ENCODE data around the gene ARHGEF4. TPM values are rescaled to one million over a fixed set of nuclear protein-coding genes. Genes with fewer than 3 reads are reported as not detected.

The ARHGEF4 gene
- total RNA-seq, 1 experiment from 2014 or later, result 26.6 TPM

- Histone ChIP-seq H3K36me3 (ENCODE audit: control insufficient read depth in 1 of 2, insufficient read depth in 2 of 2, low read length in 2 of 2) (no peaks in the 10 kb centered on the region), H3K27ac (ENCODE audit: low read depth, low read length) (no peak overlapping the region), H3K4me1 (ENCODE audit: control insufficient read depth in 1 of 2, insufficient read depth in 2 of 2, low read length in 2 of 2) (peaks cover 0 to 23% of the 10 kb centered on the region in 2 experiments; a peak in 2 of 4 replicates), H3K27me3 (ENCODE audit: insufficient read depth, low read length) (no peaks in the 10 kb centered on the region), H3K9ac (ENCODE audit: low read length) (no peak overlapping the region), H2AFZ (ENCODE audit: low read depth, low read length, poor library complexity, severe bottlenecking) (no peak overlapping the region), H3K9me2 (ENCODE audit: insufficient read depth) (no peaks in the 10 kb centered on the region), H3K79me2 (ENCODE audit: insufficient read depth, low read length) (no peaks in the 10 kb centered on the region), H4K20me1 (ENCODE audit: insufficient read depth) (no peaks in the 10 kb centered on the region), H3K4me2 (ENCODE audit: low read length) (no peak overlapping the region), H3K9me3 (ENCODE audit: control insufficient read depth in 1 of 2, insufficient read depth in 1 of 2, low read depth in 1 of 2, low read length in 2 of 2) (no peaks in the 10 kb centered on the region), H3K4me3 (replicated peaks in 1 of 2; ENCODE audit: low read depth in 1 of 2, low read length in 2 of 2) (no peak overlapping the region)
- no TSS peak for BruUV-seq (replicated peaks)
- no peak for TF ChIP-seq ELF1 (IDR thresholded peaks at IDR 0.05; ENCODE audit: borderline replicate concordance, low read depth)
- no peak for TF ChIP-seq ZFX (IDR thresholded peaks at IDR 0.05)
- no peak for TF ChIP-seq FOSL1 (IDR thresholded peaks at IDR 0.05; ENCODE audit: low read depth)
- TF ChIP-seq SP1 (IDR thresholded peaks at IDR 0.05; ENCODE audit: low read depth), result no peak
- no peak for TF ChIP-seq EZH2 (IDR thresholded peaks at IDR 0.05)
- no peak for TF ChIP-seq ZNF274 (IDR thresholded peaks at IDR 0.05; ENCODE audit: low read depth, low read length)
- TF ChIP-seq POLR2A (IDR thresholded peaks at IDR 0.05; ENCODE audit: borderline replicate concordance, extremely low read depth, insufficient read depth, insufficient read length), result no peak
- TF ChIP-seq YY1 (IDR thresholded peaks at IDR 0.05; ENCODE audit: extremely low read depth, insufficient replicate concordance, low read depth, low read length), result no peak
- TF ChIP-seq JUND (IDR thresholded peaks at IDR 0.05), result no peak
- no peak for TF ChIP-seq ZBTB33 (IDR thresholded peaks at IDR 0.05; ENCODE audit: extremely low read depth, insufficient replicate concordance, low read length)
- no peak for DNase-seq (ENCODE audit: low read depth, low spot score)
- ATAC-seq, result no peak
- RAD21 ChIA-PET (ENCODE audit: low non-redundant PET in 1 of 2, low total read pairs in 2 of 2, uncharacterized antibody in 2 of 2, unreplicated experiment in 2 of 2), result no interaction called here
- CTCF ChIA-PET, result no interaction called here
- intact Hi-C loops (cut with micrococcal nuclease), result no loop called here
- POLR2A ChIA-PET, result no interaction called here
Observed at GRCh38 chr2:130822766-130823165, 13.9 kb upstream of the ARHGEF4 start.

All from HCT116 (cell line).